ENCODE data around the gene SLC17A5. TPM values are rescaled to one million over a fixed set of nuclear protein-coding genes. Genes with fewer than 3 reads are reported as not detected.
"Not testable (repeated sequence)": the region's sequence is repeated elsewhere in the genome, so short reads cannot be mapped to it uniquely, and the experiment has no call there.

Gene SLC17A5
- total RNA-seq, 2 donors from 2014 or later, result 4.4 to 8.3 TPM

DNA sequence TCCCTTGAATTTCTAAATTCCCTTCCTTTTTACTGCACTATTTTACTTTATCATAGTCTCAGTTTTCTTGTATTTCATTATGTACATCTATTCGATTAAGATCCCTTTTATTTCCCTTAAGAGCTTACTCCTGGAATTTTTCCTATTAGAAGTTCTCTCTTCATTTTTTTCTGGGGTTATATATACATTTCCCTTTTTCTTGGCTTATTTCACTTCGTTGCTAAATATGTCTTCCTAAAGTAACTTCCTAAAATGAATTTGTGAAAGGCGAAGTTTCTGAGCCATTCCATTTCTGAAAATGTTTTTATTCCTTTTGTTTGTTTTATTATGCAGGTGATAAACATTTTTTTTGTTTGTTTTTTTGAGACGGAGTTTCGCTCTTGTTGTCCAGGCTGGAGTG lies 36.3 kb upstream of the SLC17A5 start:
- no peak overlapping the region for H3K27ac ChIP-seq (ENCODE audit: low read depth, low read length)
- H3K36me3 ChIP-seq (ENCODE audit: control insufficient read depth, insufficient read depth, low read length), result no peaks in the 10 kb centered on the region
- no peaks in the 10 kb centered on the region for H3K9me3 ChIP-seq (ENCODE audit: control insufficient read depth, low read length)
- H3K9ac ChIP-seq (ENCODE audit: extremely low read depth, low read length, poor library complexity, severe bottlenecking), result no peak overlapping the region
- Mint-ChIP-seq H3K9me3 (peaks cover 9% of the 10 kb centered on the region), H3K27me3 (ENCODE audit: insufficient read depth) (peaks cover 9% of the 10 kb centered on the region), H3K4me1 (no peaks in the 10 kb centered on the region), H3K27ac (no peak overlapping the region), H3K36me3 (ENCODE audit: low read depth) (no peaks in the 10 kb centered on the region), H3K4me3 (no peak overlapping the region)
- 93% methylated on average over 5 of the region's 5 CpGs; no CpG with 5 or more reads in 1 of the 2 experiments for WGBS, 2 experiments (ENCODE audit: insufficient coverage in 1 of 2, insufficient read length in 1 of 2)
- H3K4me1 ChIP-seq (ENCODE audit: control insufficient read depth, insufficient read depth, low read length), result no peaks in the 10 kb centered on the region
- no peak overlapping the region for H3K4me3 ChIP-seq (ENCODE audit: low read length)
- TF ChIP-seq, protein P1, sequence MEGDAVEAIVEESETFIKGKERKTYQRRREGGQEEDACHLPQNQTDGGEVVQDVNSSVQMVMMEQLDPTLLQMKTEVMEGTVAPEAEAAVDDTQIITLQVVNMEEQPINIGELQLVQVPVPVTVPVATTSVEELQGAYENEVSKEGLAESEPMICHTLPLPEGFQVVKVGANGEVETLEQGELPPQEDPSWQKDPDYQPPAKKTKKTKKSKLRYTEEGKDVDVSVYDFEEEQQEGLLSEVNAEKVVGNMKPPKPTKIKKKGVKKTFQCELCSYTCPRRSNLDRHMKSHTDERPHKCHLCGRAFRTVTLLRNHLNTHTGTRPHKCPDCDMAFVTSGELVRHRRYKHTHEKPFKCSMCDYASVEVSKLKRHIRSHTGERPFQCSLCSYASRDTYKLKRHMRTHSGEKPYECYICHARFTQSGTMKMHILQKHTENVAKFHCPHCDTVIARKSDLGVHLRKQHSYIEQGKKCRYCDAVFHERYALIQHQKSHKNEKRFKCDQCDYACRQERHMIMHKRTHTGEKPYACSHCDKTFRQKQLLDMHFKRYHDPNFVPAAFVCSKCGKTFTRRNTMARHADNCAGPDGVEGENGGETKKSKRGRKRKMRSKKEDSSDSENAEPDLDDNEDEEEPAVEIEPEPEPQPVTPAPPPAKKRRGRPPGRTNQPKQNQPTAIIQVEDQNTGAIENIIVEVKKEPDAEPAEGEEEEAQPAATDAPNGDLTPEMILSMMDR (conservative IDR thresholded peaks at IDR 0.05), result no peak
- H3K27me3 ChIP-seq (ENCODE audit: control insufficient read depth, insufficient read depth, low read length, poor library complexity, severe bottlenecking), result peaks cover 5% of the 10 kb centered on the region
- DNase-seq, result no peak

DNA sequence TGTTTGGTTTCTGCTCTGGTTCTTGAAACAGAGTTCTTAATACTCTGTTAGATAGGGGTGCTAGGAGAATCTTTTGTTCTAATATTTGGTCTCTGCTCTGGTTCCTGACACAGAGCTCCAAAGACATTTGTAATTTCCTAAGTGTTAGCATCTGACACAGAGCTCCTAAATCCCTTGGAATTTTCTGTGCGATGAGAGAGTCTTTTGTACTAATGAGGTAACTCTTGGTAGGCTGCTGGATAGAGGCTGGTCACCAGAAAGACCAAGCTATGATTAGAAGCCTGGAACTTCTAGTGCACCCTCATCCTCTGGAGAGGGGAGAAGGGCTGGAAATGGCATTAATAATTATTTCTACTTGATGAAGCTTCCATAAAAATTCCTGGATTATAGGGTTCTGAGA lies 34.6 kb upstream of the SLC17A5 start:
- H3K4me3 ChIP-seq (ENCODE audit: low read length), result no peak overlapping the region
- H3K36me3 Mint-ChIP-seq (ENCODE audit: low read depth), result no peaks in the 10 kb centered on the region
- no peaks in the 10 kb centered on the region for H3K36me3 ChIP-seq (ENCODE audit: control insufficient read depth, insufficient read depth, low read length)
- no peak overlapping the region for H3K4me3 Mint-ChIP-seq
- peaks cover 2% of the 10 kb centered on the region for H3K27me3 Mint-ChIP-seq (ENCODE audit: insufficient read depth)
- no peaks in the 10 kb centered on the region for H3K4me1 Mint-ChIP-seq
- H3K9ac ChIP-seq (ENCODE audit: extremely low read depth, low read length, poor library complexity, severe bottlenecking), result no peak overlapping the region
- H3K9me3 ChIP-seq (ENCODE audit: control insufficient read depth, low read length), result no peaks in the 10 kb centered on the region
- H3K4me1 ChIP-seq (ENCODE audit: control insufficient read depth, insufficient read depth, low read length), result no peaks in the 10 kb centered on the region
- H3K27ac Mint-ChIP-seq, result no peak overlapping the region
- H3K27ac ChIP-seq (ENCODE audit: low read depth, low read length), result no peak overlapping the region
- H3K27me3 ChIP-seq (ENCODE audit: control insufficient read depth, insufficient read depth, low read length, poor library complexity, severe bottlenecking), result no peaks in the 10 kb centered on the region
- 83% methylated on average over 1 of the region's 1 CpG; no CpG with 5 or more reads in 1 of the 2 experiments for WGBS, 2 experiments (ENCODE audit: insufficient coverage in 1 of 2, insufficient read length in 1 of 2)
- H3K9me3 Mint-ChIP-seq, result peaks cover 17% of the 10 kb centered on the region
- DNase-seq, result no peak
- TF ChIP-seq, protein P1 (conservative IDR thresholded peaks at IDR 0.05), result no peak

DNA sequence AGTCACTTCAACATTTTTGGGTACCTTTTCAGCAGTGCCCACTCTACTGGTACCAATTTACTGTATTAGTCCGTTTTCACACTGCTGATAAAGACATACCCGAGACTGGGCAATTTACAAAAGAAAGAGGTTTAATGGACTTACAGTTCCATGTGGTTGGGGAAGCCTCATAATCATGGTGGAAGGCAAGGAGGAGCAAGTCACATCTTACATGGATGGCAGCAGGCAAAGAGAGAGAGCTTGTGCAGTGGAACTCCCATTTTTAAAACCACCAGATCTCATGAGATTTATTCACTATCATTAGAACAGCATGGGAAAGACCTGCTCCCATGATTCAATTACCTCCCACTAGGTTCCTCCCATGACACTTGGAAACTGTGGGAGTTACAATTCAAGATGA lies 29.8 kb upstream of the SLC17A5 start:
- H3K4me3 Mint-ChIP-seq; H3K27ac ChIP-seq (ENCODE audit: low read depth, low read length); H3K36me3 Mint-ChIP-seq (ENCODE audit: low read depth); H3K27me3 ChIP-seq (ENCODE audit: control insufficient read depth, insufficient read depth, low read length, poor library complexity, severe bottlenecking); H3K27me3 Mint-ChIP-seq (ENCODE audit: insufficient read depth); H3K4me1 ChIP-seq (ENCODE audit: control insufficient read depth, insufficient read depth, low read length); DNase-seq; H3K9me3 ChIP-seq (ENCODE audit: control insufficient read depth, low read length); H3K9ac ChIP-seq (ENCODE audit: extremely low read depth, low read length, poor library complexity, severe bottlenecking); H3K4me3 ChIP-seq (ENCODE audit: low read length); H3K27ac Mint-ChIP-seq; H3K36me3 ChIP-seq (ENCODE audit: control insufficient read depth, insufficient read depth, low read length); H3K4me1 Mint-ChIP-seq: not testable (repeated sequence)
- 80 to 84% methylated on average over 1 to 2 of the region's 2 CpGs for WGBS, 2 experiments (ENCODE audit: insufficient coverage in 1 of 2, insufficient read length in 1 of 2)
- peaks cover 23% of the 10 kb centered on the region for H3K9me3 Mint-ChIP-seq

DNA sequence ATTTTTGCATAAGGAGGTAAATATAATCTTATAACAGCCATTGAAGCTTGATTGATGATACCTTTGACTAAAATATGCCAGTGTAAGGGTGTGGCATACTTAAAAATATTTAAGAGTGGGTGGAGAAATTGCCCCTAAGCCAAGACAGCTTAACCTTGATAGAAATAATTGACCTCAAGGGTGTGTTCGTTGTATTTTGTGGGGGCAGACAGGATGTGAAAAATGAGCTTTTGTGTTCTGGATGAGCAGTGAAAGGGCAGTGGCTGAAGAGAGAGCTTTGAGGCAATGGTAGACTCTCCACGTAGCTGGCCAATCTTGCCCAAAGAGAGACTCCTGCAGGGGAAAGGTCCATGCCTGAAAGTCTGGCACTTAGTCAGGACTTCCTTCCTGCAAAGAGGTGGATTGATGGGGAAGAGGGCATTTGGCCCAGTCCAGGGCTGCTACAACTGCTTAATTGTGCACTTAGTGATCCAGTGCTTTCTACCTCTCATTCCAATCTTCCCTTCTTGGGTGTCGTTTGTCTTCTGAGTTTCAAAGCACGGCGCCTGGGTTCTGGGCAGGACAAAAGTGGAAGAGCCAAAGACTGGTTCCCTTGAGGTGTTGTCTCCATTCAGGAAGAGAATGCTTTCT lies 26.6 kb upstream of the SLC17A5 start:
- WGBS, 2 experiments (ENCODE audit: insufficient coverage in 1 of 2, insufficient read length in 1 of 2), result 93 to 100% methylated on average over 1 to 5 of the region's 5 CpGs
- H3K27ac Mint-ChIP-seq, result no peak overlapping the region
- no peaks in the 10 kb centered on the region for H3K4me1 Mint-ChIP-seq
- Histone ChIP-seq H3K9ac (ENCODE audit: extremely low read depth, low read length, poor library complexity, severe bottlenecking) (no peak overlapping the region), H3K4me3 (ENCODE audit: low read length) (no peak overlapping the region), H3K4me1 (ENCODE audit: control insufficient read depth, insufficient read depth, low read length) (no peaks in the 10 kb centered on the region), H3K27ac (ENCODE audit: low read depth, low read length) (no peak overlapping the region), H3K36me3 (ENCODE audit: control insufficient read depth, insufficient read depth, low read length) (no peaks in the 10 kb centered on the region), H3K9me3 (ENCODE audit: control insufficient read depth, low read length) (no peaks in the 10 kb centered on the region), H3K27me3 (ENCODE audit: control insufficient read depth, insufficient read depth, low read length, poor library complexity, severe bottlenecking) (no peaks in the 10 kb centered on the region)
- TF ChIP-seq, protein P1 (conservative IDR thresholded peaks at IDR 0.05), result no peak
- H3K36me3 Mint-ChIP-seq (ENCODE audit: low read depth), result no peaks in the 10 kb centered on the region
- no peaks in the 10 kb centered on the region for H3K27me3 Mint-ChIP-seq (ENCODE audit: insufficient read depth)
- DNase-seq, result no peak
- H3K9me3 Mint-ChIP-seq, result peaks cover 23% of the 10 kb centered on the region
- H3K4me3 Mint-ChIP-seq, result no peak overlapping the region

DNA sequence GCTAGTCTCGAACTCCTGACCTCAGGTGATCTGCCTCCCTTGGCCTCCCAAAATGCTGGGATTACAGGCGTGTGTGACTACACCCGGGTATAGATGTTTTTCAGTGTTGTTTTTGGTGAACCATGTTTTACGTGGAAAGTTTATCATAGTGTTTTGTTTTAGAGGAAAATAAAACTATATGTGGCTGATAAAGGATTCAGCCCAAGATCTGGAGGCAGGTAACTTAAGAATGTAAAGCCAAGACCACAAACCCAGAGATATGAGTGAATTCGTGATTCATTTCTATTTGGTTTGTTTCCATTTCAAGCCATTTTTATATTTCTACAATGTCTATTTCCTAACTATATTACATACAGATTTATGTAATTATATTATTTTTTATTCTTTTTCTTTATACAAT lies 26.1 kb upstream of the SLC17A5 start:
- peaks cover 23% of the 10 kb centered on the region for H3K9me3 Mint-ChIP-seq
- H3K27me3 Mint-ChIP-seq (ENCODE audit: insufficient read depth); H3K4me1 ChIP-seq (ENCODE audit: control insufficient read depth, insufficient read depth, low read length); H3K27me3 ChIP-seq (ENCODE audit: control insufficient read depth, insufficient read depth, low read length, poor library complexity, severe bottlenecking); H3K9me3 ChIP-seq (ENCODE audit: control insufficient read depth, low read length); H3K4me3 ChIP-seq (ENCODE audit: low read length); H3K4me1 Mint-ChIP-seq; H3K27ac Mint-ChIP-seq; H3K27ac ChIP-seq (ENCODE audit: low read depth, low read length); H3K36me3 Mint-ChIP-seq (ENCODE audit: low read depth); H3K9ac ChIP-seq (ENCODE audit: extremely low read depth, low read length, poor library complexity, severe bottlenecking); DNase-seq; H3K36me3 ChIP-seq (ENCODE audit: control insufficient read depth, insufficient read depth, low read length); H3K4me3 Mint-ChIP-seq: not testable (repeated sequence)
- WGBS, 2 experiments (ENCODE audit: insufficient coverage in 1 of 2, insufficient read length in 1 of 2), result 76 to 88% methylated on average over 2 to 5 of the region's 5 CpGs
